Measurements from ENCODE around the gene SPEN. TPM values are rescaled to one million over a fixed set of nuclear protein-coding genes. Genes with fewer than 3 reads are reported as not detected.

Gene SPEN
- total and polyA plus RNA-seq, 2 of the 4 experiments (the other 2 are of a cell fraction) = 7.6 to 15.8 TPM

GRCh38 chr1:15932612-15933011, 85.1 kb downstream of the SPEN start:
- no peak overlapping the region for H2BK20ac ChIP-seq (ENCODE audit: low read depth, low read length)
- H3K9me3 ChIP-seq (ENCODE audit: control insufficient read depth, insufficient read depth, low read length) = no peaks in the 10 kb centered on the region
- H3K4me2 ChIP-seq (ENCODE audit: low read depth, low read length) = no peak overlapping the region
- DNase-seq = no peak
- H3K79me1 ChIP-seq (ENCODE audit: low read depth in 1 of 2, low read length in 2 of 2) = peaks cover 14 to 49% of the 10 kb centered on the region in 2 experiments
- no peak overlapping the region for H4K8ac ChIP-seq (ENCODE audit: low read depth in 2 of 2, low read length in 2 of 2)
- H3K23ac ChIP-seq (ENCODE audit: low read depth, low read length) = no peak overlapping the region
- H3K4me1 ChIP-seq (ENCODE audit: control insufficient read depth, insufficient read depth, low read length) = peaks cover 3% of the 10 kb centered on the region
- dilution Hi-C loops (cut with HindIII; ENCODE audit: low sequenced_read_pairs, unreplicated experiment) (no loop called here), in situ Hi-C loops (cut with MboI; ENCODE audit: low sequenced_read_pairs) (loop anchor here (10.0 kb wide), 1 partner anchor 62 kb away; no protein-coding TSS in a partner anchor), intact Hi-C loops (cut with micrococcal nuclease) (no loop called here)
- peaks cover 3% of the 10 kb centered on the region for H3K9me1 ChIP-seq (ENCODE audit: insufficient read depth, low read length)
- H3K56ac ChIP-seq (ENCODE audit: extremely low read depth, insufficient read depth, low read length) = no peak overlapping the region
- H3K36me3 ChIP-seq (ENCODE audit: control insufficient read depth, insufficient read depth, low read length) = peaks cover 72% of the 10 kb centered on the region
- no peak overlapping the region for H3K27ac ChIP-seq (ENCODE audit: insufficient read depth, low read length)
- no peak overlapping the region for H2BK15ac ChIP-seq (ENCODE audit: low read depth, low read length)
- no peak overlapping the region for H3K18ac ChIP-seq (ENCODE audit: low read depth, low read length)
- H3K9ac ChIP-seq (ENCODE audit: low read depth, low read length) = no peak overlapping the region
- ATAC-seq (ENCODE audit: low read depth) = no peak
- H2BK120ac ChIP-seq (ENCODE audit: low read depth, low read length) = no peak overlapping the region
- WGBS, 2 experiments (ENCODE audit: extremely low coverage in 2 of 2, insufficient read length in 1 of 2) = 83% methylated on average over 2 of the region's 9 CpGs; no CpG with 5 or more reads in 1 of the 2 experiments
- H3K14ac ChIP-seq (replicated peaks; ENCODE audit: low read depth, low read length) = no peak overlapping the region
- no peak overlapping the region for H2BK5ac ChIP-seq (ENCODE audit: low read depth, low read length, poor library complexity, severe bottlenecking)
- H3K4ac ChIP-seq (ENCODE audit: low read depth, low read length) = no peak overlapping the region
- H4K91ac ChIP-seq (ENCODE audit: insufficient read depth, low read depth, low read length) = no peak overlapping the region
- H2AFZ ChIP-seq (replicated peaks; ENCODE audit: low read length, poor library complexity) = no peak overlapping the region
- no peaks in the 10 kb centered on the region for H4K20me1 ChIP-seq (ENCODE audit: insufficient read depth, low read length)
- no peak overlapping the region for H3K4me3 ChIP-seq (ENCODE audit: insufficient read depth, low read depth, low read length)
- ChIA-PET POLR2A (ENCODE audit: unreplicated experiment) (no interaction called here), CTCF (no interaction called here)
- no peaks in the 10 kb centered on the region for H3K27me3 ChIP-seq (ENCODE audit: control insufficient read depth, insufficient read depth, low read length)
- H2AK9ac ChIP-seq (replicated peaks; ENCODE audit: low read depth, low read length, poor library complexity) = no peak overlapping the region
- BruUV-seq (replicated peaks) = no TSS peak
- H4K5ac ChIP-seq (ENCODE audit: low read depth, low read length) = no peak overlapping the region
- no peak overlapping the region for H2AK5ac ChIP-seq (ENCODE audit: low read depth, low read length)
- TF ChIP-seq, protein P1, sequence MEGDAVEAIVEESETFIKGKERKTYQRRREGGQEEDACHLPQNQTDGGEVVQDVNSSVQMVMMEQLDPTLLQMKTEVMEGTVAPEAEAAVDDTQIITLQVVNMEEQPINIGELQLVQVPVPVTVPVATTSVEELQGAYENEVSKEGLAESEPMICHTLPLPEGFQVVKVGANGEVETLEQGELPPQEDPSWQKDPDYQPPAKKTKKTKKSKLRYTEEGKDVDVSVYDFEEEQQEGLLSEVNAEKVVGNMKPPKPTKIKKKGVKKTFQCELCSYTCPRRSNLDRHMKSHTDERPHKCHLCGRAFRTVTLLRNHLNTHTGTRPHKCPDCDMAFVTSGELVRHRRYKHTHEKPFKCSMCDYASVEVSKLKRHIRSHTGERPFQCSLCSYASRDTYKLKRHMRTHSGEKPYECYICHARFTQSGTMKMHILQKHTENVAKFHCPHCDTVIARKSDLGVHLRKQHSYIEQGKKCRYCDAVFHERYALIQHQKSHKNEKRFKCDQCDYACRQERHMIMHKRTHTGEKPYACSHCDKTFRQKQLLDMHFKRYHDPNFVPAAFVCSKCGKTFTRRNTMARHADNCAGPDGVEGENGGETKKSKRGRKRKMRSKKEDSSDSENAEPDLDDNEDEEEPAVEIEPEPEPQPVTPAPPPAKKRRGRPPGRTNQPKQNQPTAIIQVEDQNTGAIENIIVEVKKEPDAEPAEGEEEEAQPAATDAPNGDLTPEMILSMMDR (conservative IDR thresholded peaks at IDR 0.05; ENCODE audit: low read depth, low read length) = no peak
- no peak for TF ChIP-seq CHD1 (IDR thresholded peaks at IDR 0.05; ENCODE audit: low read depth, low read length)
- TF ChIP-seq MAFK (IDR thresholded peaks at IDR 0.05; ENCODE audit: low read depth, low read length) = no peak
- TF ChIP-seq POLR2A (IDR thresholded peaks at IDR 0.05; ENCODE audit: low read depth, low read length) = no peak
- no peak for TF ChIP-seq MAZ (IDR thresholded peaks at IDR 0.05; ENCODE audit: borderline replicate concordance, low read depth, low read length)
- no peak for TF ChIP-seq RAD21 (IDR thresholded peaks at IDR 0.05; ENCODE audit: low read length)
- TF ChIP-seq NFE2L2 (IDR thresholded peaks at IDR 0.05; ENCODE audit: low read depth, low read length) = no peak
- TF ChIP-seq FOS (IDR thresholded peaks at IDR 0.05; ENCODE audit: low read depth, low read length) = no peak
- TF ChIP-seq RCOR1 (IDR thresholded peaks at IDR 0.05; ENCODE audit: insufficient replicate concordance, low read length) = no peak
- no peak for TF ChIP-seq CEBPB (IDR thresholded peaks at IDR 0.05; ENCODE audit: low read depth, low read length)
- TF ChIP-seq BHLHE40 (IDR thresholded peaks at IDR 0.05; ENCODE audit: low read depth, low read length) = no peak
